Trophoblast cell (in vitro differentiated cells and primary cell): ENCODE data around the gene CPNE8.
A peak's percentile ranks its signal among the peaks of the same experiment; 100 is the strongest.

Source experiments
- DNase-seq, 2 donors: peaks; one replicate each; pipeline ENCODE4 v3.0.0-alpha.2; 2016
- H2AFZ ChIP-seq: 2 replicates; pipeline ENCODE4 v1.6.1; 2013; ENCODE audit warnings: low read length, moderate library complexity, mild to moderate bottlenecking; ENCODE audit not compliant: insufficient read depth, poor library complexity
- H2AK5ac ChIP-seq: 2 replicates; pipeline ENCODE4 v1.6.1; 2013; ENCODE audit warnings: mild to moderate bottlenecking, low read length
- H2BK120ac ChIP-seq: 2 replicates; pipeline ENCODE4 v1.6.1; 2013; ENCODE audit warnings: low read length, mild to moderate bottlenecking, moderate library complexity; ENCODE audit not compliant: insufficient read depth, poor library complexity
- H2BK12ac ChIP-seq: 2 replicates; pipeline ENCODE4 v1.6.1; 2013; ENCODE audit warnings: mild to moderate bottlenecking, low read length, moderate library complexity
- H2BK5ac ChIP-seq: 2 replicates; pipeline ENCODE4 v1.6.1; 2013; ENCODE audit warnings: low read length, low read depth, moderate library complexity, mild to moderate bottlenecking; ENCODE audit not compliant: poor library complexity
- H3K14ac ChIP-seq: 2 replicates; pipeline ENCODE4 v1.6.1; 2013; ENCODE audit warnings: mild to moderate bottlenecking, low read length
- H3K18ac ChIP-seq: 2 replicates; pipeline ENCODE4 v1.6.1; 2013; ENCODE audit warnings: mild to moderate bottlenecking, low read length
- H3K23ac ChIP-seq: 2 replicates; pipeline ENCODE4 v1.6.1; 2013; ENCODE audit warnings: low read length
- H3K27ac ChIP-seq: 2 replicates; pipeline ENCODE4 v1.5.1; 2013; ENCODE audit warnings: low read depth, mild to moderate bottlenecking, inconsistent platforms, low read length, moderate library complexity
- H3K27me3 ChIP-seq: 2 replicates; pipeline ENCODE4 v1.6.1; 2013; ENCODE audit warnings: inconsistent platforms, mild to moderate bottlenecking, low read length, moderate library complexity; ENCODE audit not compliant: insufficient read depth
- H3K36me3 ChIP-seq, 2 experiments: 1 replicate in 1 of 2; 2 replicates in 1 of 2; pipeline ENCODE4 v1.6.1; 2013; ENCODE audit warnings: low read length in 2 of 2, mild to moderate bottlenecking in 2 of 2, moderate library complexity in 1 of 2; ENCODE audit not compliant: insufficient read depth in 2 of 2, control insufficient read depth in 1 of 2
- H3K4ac ChIP-seq: 2 replicates; pipeline ENCODE4 v1.6.1; 2013; ENCODE audit warnings: low read depth, mild to moderate bottlenecking, low read length, moderate library complexity
- H3K4me1 ChIP-seq, 2 experiments: 1 replicate in 1 of 2; 2 replicates in 1 of 2; pipeline ENCODE4 v1.6.1; 2013; ENCODE audit warnings: low read length in 2 of 2, mild to moderate bottlenecking in 2 of 2, moderate library complexity in 1 of 2; ENCODE audit not compliant: insufficient read depth in 2 of 2, control insufficient read depth in 1 of 2
- H3K4me2 ChIP-seq: 2 replicates; pipeline ENCODE4 v1.6.1; 2013; ENCODE audit warnings: inconsistent platforms, mild to moderate bottlenecking, low read length, moderate library complexity
- H3K4me3 ChIP-seq: 2 replicates; pipeline ENCODE4 v1.5.1; 2013; ENCODE audit warnings: mild to moderate bottlenecking, low read depth, low read length, inconsistent platforms
- H3K79me1 ChIP-seq: one replicate; pipeline ENCODE4 v1.6.1; 2013; ENCODE audit warnings: low read length
- H3K79me2 ChIP-seq: 2 replicates; pipeline ENCODE4 v1.6.1; 2013; ENCODE audit warnings: low read length, mild to moderate bottlenecking; ENCODE audit not compliant: control insufficient read depth, insufficient read depth, poor library complexity
- H3K9ac ChIP-seq: 2 replicates; pipeline ENCODE4 v1.6.1; 2013; ENCODE audit warnings: mild to moderate bottlenecking, low read length
- H3K9me3 ChIP-seq: 2 replicates; pipeline ENCODE4 v1.6.1; 2013; ENCODE audit warnings: low read depth, mild to moderate bottlenecking, control low read depth, inconsistent platforms, low read length; ENCODE audit not compliant: insufficient read depth
- H4K12ac ChIP-seq: 2 replicates; pipeline ENCODE4 v1.6.1; 2013; ENCODE audit warnings: low read depth, mild to moderate bottlenecking, low read length, moderate library complexity
- H4K8ac ChIP-seq: 2 replicates; pipeline ENCODE4 v1.6.1; 2013; ENCODE audit warnings: low read depth, mild to moderate bottlenecking, low read length, moderate library complexity
- H4K91ac ChIP-seq: one replicate; pipeline ENCODE4 v1.6.1; 2013; ENCODE audit warnings: low read depth, mild to moderate bottlenecking, low read length, moderate library complexity
- WGBS: extraction: QIAGEN DNeasy Blood & Tissue Kit; methylation state at CpG from one replicate; pipeline ENCODE4 v1.1.7; 2013; ENCODE audit warnings: missing lambda C conversion rate; ENCODE audit not compliant: insufficient read length, insufficient coverage; ENCODE audit errors: extremely low coverage; 5-methylcytosine and 5-hydroxymethylcytosine counted together

The CPNE8 gene

DNA sequence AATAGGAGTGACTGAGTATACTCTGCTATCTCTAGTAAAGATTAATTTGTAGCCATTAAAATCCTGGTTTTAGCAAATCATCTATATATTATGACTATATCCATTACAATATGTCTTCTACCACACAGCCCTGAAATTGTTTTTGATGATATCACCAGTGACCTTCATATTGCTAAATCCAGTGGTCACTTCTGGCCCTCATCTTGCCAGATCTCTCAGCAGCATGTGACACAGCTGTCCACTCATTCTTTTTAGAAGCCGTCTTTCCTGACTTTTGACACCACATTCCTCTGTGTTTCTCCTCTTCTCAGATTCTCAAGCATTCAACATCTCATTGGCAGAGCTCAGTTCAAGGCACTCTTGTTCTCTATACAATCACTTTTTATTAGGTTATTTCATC is 54.9 kb downstream of the CPNE8 start:
- no peak overlapping the region for H2BK5ac ChIP-seq
- H4K8ac ChIP-seq, result no peak overlapping the region
- no peaks in the 10 kb centered on the region for H3K79me2 ChIP-seq
- H3K9ac ChIP-seq, result no peak overlapping the region
- H3K4me3 ChIP-seq, result no peak overlapping the region
- no peak overlapping the region for H2BK120ac ChIP-seq
- H3K4me1 ChIP-seq, result no peaks in the 10 kb centered on the region
- no peak overlapping the region for H3K14ac ChIP-seq
- H3K27ac ChIP-seq, result no peak overlapping the region
- WGBS, result no CpG with 5 or more reads among the region's 1 CpG
- no peak overlapping the region for H2AK5ac ChIP-seq
- no peak overlapping the region for H4K12ac ChIP-seq
- no peak overlapping the region for H3K23ac ChIP-seq
- DNase-seq, result peak; percentile 35 to 76
- no peak overlapping the region for H3K4ac ChIP-seq
- peaks cover 0 to 3% of the 10 kb centered on the region in 2 experiments for H3K36me3 ChIP-seq
- no peak overlapping the region for H2AFZ ChIP-seq
- no peak overlapping the region for H3K4me2 ChIP-seq
- no peak overlapping the region for H3K18ac ChIP-seq
- H3K79me1 ChIP-seq, result no peaks in the 10 kb centered on the region
- H2BK12ac ChIP-seq, result no peak overlapping the region
- no peak overlapping the region for H4K91ac ChIP-seq
- no peaks in the 10 kb centered on the region for H3K9me3 ChIP-seq
- no peaks in the 10 kb centered on the region for H3K27me3 ChIP-seq

DNA sequence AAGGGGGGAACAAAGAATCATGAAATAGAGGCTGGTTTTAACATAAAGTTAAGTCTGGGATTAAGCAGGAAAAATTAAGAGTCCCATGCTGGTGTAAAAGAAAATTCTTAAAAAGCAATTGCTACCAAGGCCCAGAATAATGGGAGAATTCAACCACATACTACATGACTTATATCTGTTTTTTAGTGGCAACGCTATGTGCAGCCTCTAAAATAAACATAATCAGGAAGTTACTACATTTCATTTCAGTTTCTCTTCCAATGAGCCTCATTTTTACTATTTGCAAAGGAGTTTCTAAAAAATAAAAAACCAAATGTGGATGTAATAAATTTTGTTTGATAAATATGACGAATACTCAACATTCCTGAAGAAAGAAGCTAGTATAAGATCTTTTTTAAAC is 58.1 kb downstream of the CPNE8 start:
- Histone ChIP-seq H3K4me2 (no peak overlapping the region), H2AK5ac (no peak overlapping the region), H3K9me3 (no peaks in the 10 kb centered on the region), H3K14ac (no peak overlapping the region), H2AFZ (no peak overlapping the region), H3K36me3 (peaks cover 0 to 3% of the 10 kb centered on the region in 2 experiments), H4K12ac (no peak overlapping the region), H3K79me2 (no peaks in the 10 kb centered on the region), H3K23ac (no peak overlapping the region), H3K79me1 (no peaks in the 10 kb centered on the region), H2BK5ac (no peak overlapping the region), H3K27me3 (no peaks in the 10 kb centered on the region), H3K9ac (no peak overlapping the region), H3K4me3 (no peak overlapping the region), H3K4ac (no peak overlapping the region), H4K8ac (no peak overlapping the region), H3K18ac (no peak overlapping the region), H3K27ac (no peak overlapping the region), H2BK12ac (no peak overlapping the region), H4K91ac (no peak overlapping the region), H2BK120ac (no peak overlapping the region), H3K4me1 (no peaks in the 10 kb centered on the region)
- WGBS, result no CpG with 5 or more reads among the region's 2 CpGs
- no peak for DNase-seq

DNA sequence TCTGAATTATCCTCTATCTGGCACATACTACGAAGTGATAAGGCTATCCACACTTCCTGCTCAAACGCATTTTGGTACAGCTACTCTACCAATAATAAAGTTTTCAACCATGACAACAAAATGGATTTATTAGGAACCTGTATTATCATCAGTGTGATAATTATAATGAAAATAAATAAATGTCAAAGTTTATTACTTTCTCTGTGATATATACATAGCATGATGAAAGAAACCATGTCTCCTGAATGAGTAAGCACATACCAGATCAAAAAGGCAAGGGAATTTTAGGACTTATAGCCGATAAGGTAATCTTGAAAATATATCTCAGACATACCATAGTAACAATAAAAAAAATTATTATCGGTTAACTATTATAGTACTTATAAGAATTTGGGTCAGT is 61.1 kb downstream of the CPNE8 start:
- Histone ChIP-seq H3K4me1 (no peaks in the 10 kb centered on the region), H2AFZ (no peak overlapping the region), H3K27ac (no peak overlapping the region), H3K18ac (no peak overlapping the region), H3K14ac (no peak overlapping the region), H3K4me2 (no peak overlapping the region), H3K9me3 (no peaks in the 10 kb centered on the region), H4K91ac (no peak overlapping the region), H3K27me3 (no peaks in the 10 kb centered on the region), H4K12ac (no peak overlapping the region), H3K79me2 (no peaks in the 10 kb centered on the region), H2BK12ac (no peak overlapping the region), H2AK5ac (no peak overlapping the region), H3K23ac (no peak overlapping the region), H2BK120ac (no peak overlapping the region), H3K36me3 (peaks cover 0 to 3% of the 10 kb centered on the region in 2 experiments), H3K4ac (no peak overlapping the region), H3K79me1 (no peaks in the 10 kb centered on the region), H3K4me3 (no peak overlapping the region), H3K9ac (no peak overlapping the region), H4K8ac (no peak overlapping the region), H2BK5ac (no peak overlapping the region)
- DNase-seq, result peak in 1 of 2 donors; percentile 5
- no CpG with 5 or more reads among the region's 4 CpGs for WGBS

DNA sequence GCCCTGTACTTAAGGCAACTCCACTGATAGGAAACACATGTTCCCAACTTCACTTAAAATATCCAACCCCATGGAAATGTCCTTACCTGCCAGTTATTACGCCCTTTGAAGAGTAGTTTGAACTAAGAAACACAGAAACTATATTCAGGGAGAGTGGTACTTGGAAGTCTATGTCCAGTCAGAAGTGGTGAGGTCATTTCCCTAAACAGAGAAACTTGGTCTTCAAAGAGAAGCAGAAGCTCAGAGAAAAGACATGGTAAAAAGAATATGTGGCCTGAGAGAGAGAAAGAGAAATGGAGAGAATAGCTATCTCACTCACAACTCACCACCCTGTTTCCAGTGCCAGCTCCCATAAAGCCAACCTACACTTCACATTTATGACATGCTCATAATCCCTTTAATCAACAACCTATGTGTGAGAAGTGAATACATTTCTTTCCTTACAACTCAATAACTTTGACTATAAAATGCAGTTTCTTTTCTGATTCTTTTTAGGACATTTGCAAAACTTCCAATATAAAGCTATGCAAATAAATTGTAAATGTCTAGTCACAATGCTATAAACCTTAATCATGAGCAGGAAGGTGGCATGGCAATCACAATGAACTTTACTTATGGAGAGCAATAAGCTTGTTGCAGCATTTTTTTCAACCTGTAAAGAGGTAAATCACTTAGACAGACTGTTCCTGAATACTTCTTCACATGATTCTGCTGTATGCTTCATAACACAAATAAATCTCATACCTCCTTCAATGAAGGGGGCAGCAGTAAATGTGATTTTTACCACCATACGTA is 67.1 kb downstream of the CPNE8 start:
- no peak overlapping the region for H3K9ac ChIP-seq
- no peaks in the 10 kb centered on the region for H3K79me1 ChIP-seq
- H4K12ac ChIP-seq, result no peak overlapping the region
- H2AFZ ChIP-seq, result no peak overlapping the region
- H3K36me3 ChIP-seq, result no peaks in the 10 kb centered on the region
- no peaks in the 10 kb centered on the region for H3K27me3 ChIP-seq
- no peak overlapping the region for H2BK120ac ChIP-seq
- no peak overlapping the region for H4K91ac ChIP-seq
- H3K23ac ChIP-seq, result no peak overlapping the region
- no peaks in the 10 kb centered on the region for H3K4me1 ChIP-seq
- no peaks in the 10 kb centered on the region for H3K9me3 ChIP-seq
- H2AK5ac ChIP-seq, result no peak overlapping the region
- H3K79me2 ChIP-seq, result no peaks in the 10 kb centered on the region
- no peak overlapping the region for H3K14ac ChIP-seq
- no peak overlapping the region for H3K4ac ChIP-seq
- WGBS, result no CpG with 5 or more reads among the region's 2 CpGs
- no peak overlapping the region for H4K8ac ChIP-seq
- no peak overlapping the region for H3K18ac ChIP-seq
- H3K4me2 ChIP-seq, result no peak overlapping the region
- DNase-seq, result no peak
- no peak overlapping the region for H3K27ac ChIP-seq
- no peak overlapping the region for H2BK12ac ChIP-seq
- no peak overlapping the region for H3K4me3 ChIP-seq
- no peak overlapping the region for H2BK5ac ChIP-seq
